ENCODE data around the gene PKDCC. TPM values are rescaled to one million over a fixed set of nuclear protein-coding genes. Genes with fewer than 3 reads are reported as not detected.

PKDCC gene
- polyA plus RNA-seq, 1 donor (not counting 4 experiments of a cell fraction or from before 2014, with no cell fraction given) = not detected

GRCh38 chr2:42029171-42029570 lies 18.6 kb upstream of the PKDCC start:
- H3K4me2 ChIP-seq (ENCODE audit: control insufficient read depth, extremely low read depth, insufficient read depth, low read depth, low read length) = no peak overlapping the region
- H3K36me3 ChIP-seq (ENCODE audit: control insufficient read depth in 2 of 2, extremely low read depth in 1 of 2, insufficient read depth in 2 of 2, low read length in 2 of 2) = no peaks in the 10 kb centered on the region
- FAIRE-seq (no peak), DNase-seq (ENCODE audit: low read depth, low spot score) (no peak)
- no peaks in the 10 kb centered on the region for H3K4me1 ChIP-seq (ENCODE audit: control insufficient read depth, extremely low read depth, insufficient read depth, low read length)
- no peak for TF ChIP-seq CTCF (optimal IDR thresholded peaks at IDR 0.05 in 1 of 3, IDR thresholded peaks at IDR 0.05 in 1 of 3, conservative IDR thresholded peaks at IDR 0.05 in 1 of 3; ENCODE audit: extremely low read depth in 1 of 3, insufficient read depth in 2 of 3, low read length in 3 of 3)
- TF ChIP-seq EZH2 (IDR thresholded peaks at IDR 0.05; ENCODE audit: low read length) = no peak
- H2AFZ ChIP-seq (ENCODE audit: control insufficient read depth, low read length) = no peak overlapping the region
- no peaks in the 10 kb centered on the region for H4K20me1 ChIP-seq (ENCODE audit: control insufficient read depth, extremely low read depth, insufficient read depth, low read length)
- dilution Hi-C loops (cut with MboI; ENCODE audit: extremely low pct_ligation_motif_present, low sequenced_read_pairs) = no loop called here
- H3K79me2 ChIP-seq (ENCODE audit: control insufficient read depth, insufficient read depth, low read length) = no peaks in the 10 kb centered on the region
- H3K9me1 ChIP-seq (ENCODE audit: control insufficient read depth, extremely low read depth, insufficient read depth, low read length) = no peaks in the 10 kb centered on the region
- no peak overlapping the region for H3K27ac ChIP-seq (ENCODE audit: control insufficient read depth, insufficient read depth, low read length)
- no peak overlapping the region for H3K9ac ChIP-seq (ENCODE audit: control insufficient read depth, extremely low read depth, insufficient read depth, low read length)
- peaks cover 13% of the 10 kb centered on the region for H3K27me3 ChIP-seq (ENCODE audit: control insufficient read depth, extremely low read depth, insufficient read depth, low read length)
- no peaks in the 10 kb centered on the region for H3K9me3 ChIP-seq (ENCODE audit: control insufficient read depth, low read depth, low read length)
- no peak overlapping the region for H3K4me3 ChIP-seq (ENCODE audit: control insufficient read depth in 2 of 3, extremely low read depth in 1 of 3, insufficient read depth in 2 of 3, low read depth in 1 of 3, low read length in 3 of 3)

GRCh38 chr2:42029639-42030199 lies 18.1 kb upstream of the PKDCC start:
- no peak overlapping the region for H3K4me3 ChIP-seq (ENCODE audit: control insufficient read depth in 2 of 3, extremely low read depth in 1 of 3, insufficient read depth in 2 of 3, low read depth in 1 of 3, low read length in 3 of 3)
- H4K20me1 ChIP-seq (ENCODE audit: control insufficient read depth, extremely low read depth, insufficient read depth, low read length) = no peaks in the 10 kb centered on the region
- H3K79me2 ChIP-seq (ENCODE audit: control insufficient read depth, insufficient read depth, low read length) = no peaks in the 10 kb centered on the region
- no peaks in the 10 kb centered on the region for H3K9me1 ChIP-seq (ENCODE audit: control insufficient read depth, extremely low read depth, insufficient read depth, low read length)
- H3K27me3 ChIP-seq (ENCODE audit: control insufficient read depth, extremely low read depth, insufficient read depth, low read length) = peaks cover 13% of the 10 kb centered on the region
- FAIRE-seq (no peak), DNase-seq (ENCODE audit: low read depth, low spot score) (no peak)
- no peak overlapping the region for H3K9ac ChIP-seq (ENCODE audit: control insufficient read depth, extremely low read depth, insufficient read depth, low read length)
- no peak overlapping the region for H3K27ac ChIP-seq (ENCODE audit: control insufficient read depth, insufficient read depth, low read length)
- H3K36me3 ChIP-seq (ENCODE audit: control insufficient read depth in 2 of 2, extremely low read depth in 1 of 2, insufficient read depth in 2 of 2, low read length in 2 of 2) = no peaks in the 10 kb centered on the region
- no peaks in the 10 kb centered on the region for H3K9me3 ChIP-seq (ENCODE audit: control insufficient read depth, low read depth, low read length)
- H3K4me2 ChIP-seq (ENCODE audit: control insufficient read depth, extremely low read depth, insufficient read depth, low read depth, low read length) = no peak overlapping the region
- H2AFZ ChIP-seq (ENCODE audit: control insufficient read depth, low read length) = no peak overlapping the region
- dilution Hi-C loops (cut with MboI; ENCODE audit: extremely low pct_ligation_motif_present, low sequenced_read_pairs) = no loop called here
- no peaks in the 10 kb centered on the region for H3K4me1 ChIP-seq (ENCODE audit: control insufficient read depth, extremely low read depth, insufficient read depth, low read length)
- no peak for TF ChIP-seq EZH2 (IDR thresholded peaks at IDR 0.05; ENCODE audit: low read length)
- no peak for TF ChIP-seq CTCF (optimal IDR thresholded peaks at IDR 0.05 in 1 of 3, IDR thresholded peaks at IDR 0.05 in 1 of 3, conservative IDR thresholded peaks at IDR 0.05 in 1 of 3; ENCODE audit: extremely low read depth in 1 of 3, insufficient read depth in 2 of 3, low read length in 3 of 3)

Measured in keratinocyte (primary cell).